ENCODE results near the gene ZNF154. TPM values are rescaled to one million over a fixed set of nuclear protein-coding genes. Genes with fewer than 3 reads are reported as not detected.

The ZNF154 gene
- total and polyA plus RNA-seq, 7 donors, result under 0.01 to 8.4 (median 6.8) TPM; not detected in 1

- WGBS, 2 donors, result 70 to 71% methylated on average over 7 of the region's 7 CpGs
- intact Hi-C loops (cut with DNase I), result no loop called here
- no peak for DNase-seq
- TF ChIP-seq POLR2A (IDR thresholded peaks at IDR 0.05) (no peak), POLR2AphosphoS5 (IDR thresholded peaks at IDR 0.05) (no peak), EP300 (IDR thresholded peaks at IDR 0.05) (no peak), CTCF (IDR thresholded peaks at IDR 0.05) (no peak)
- peaks cover 0 to 3% (median 0%) of the 10 kb centered on the region in 4 donors for H3K9me3 ChIP-seq
- H3K27me3 ChIP-seq, result no peaks in the 10 kb centered on the region
- H3K4me3 ChIP-seq, result no peak overlapping the region
- H3K4me1 ChIP-seq, result no peaks in the 10 kb centered on the region
- no peaks in the 10 kb centered on the region for H3K36me3 ChIP-seq
- no peak overlapping the region for H3K27ac ChIP-seq
Measured at GRCh38 chr19:57671124-57671895, 37.7 kb downstream of the ZNF154 start.

- Histone ChIP-seq H3K9me3 (no peaks in the 10 kb centered on the region), H3K27ac (no peak within 1 kb of the TSS), H3K4me1 (peaks cover 0 to 12% (median 4%) of the 10 kb centered on the region in 4 donors), H3K4me3 (no peak within 1 kb of the TSS), H3K36me3 (no peaks in the 10 kb centered on the region), H3K27me3 (no peaks in the 10 kb centered on the region)
- WGBS, 2 donors, result 93% methylated on average over 2 of the region's 2 CpGs
- TF ChIP-seq POLR2AphosphoS5 (IDR thresholded peaks at IDR 0.05), result no peak
- no peak for TF ChIP-seq EP300 (IDR thresholded peaks at IDR 0.05)
- TF ChIP-seq POLR2A (IDR thresholded peaks at IDR 0.05), result no peak
- TF ChIP-seq CTCF (IDR thresholded peaks at IDR 0.05), result no peak
- intact Hi-C loops (cut with DNase I), result no loop called here
- no peak for DNase-seq
Measured at GRCh38 chr19:57668635-57669034, 40.4 kb downstream of the ZNF154 start, which contains the start of gene ZSCAN4. ZSCAN4 (plus strand) TSS chr19:57668935; CDS start chr19:57676146, 7,211 bp downstream.

GRCh38 chr19:57667228-57667627, 41.8 kb downstream of the ZNF154 start:
- WGBS, 2 donors, result 82 to 84% methylated on average over 1 of the region's 1 CpG
- Histone ChIP-seq H3K9me3 (no peaks in the 10 kb centered on the region), H3K27ac (no peak overlapping the region), H3K4me3 (no peak overlapping the region), H3K27me3 (no peaks in the 10 kb centered on the region), H3K36me3 (no peaks in the 10 kb centered on the region), H3K4me1 (peaks cover 0 to 13% (median 6%) of the 10 kb centered on the region in 4 donors)
- DNase-seq, result no peak
- intact Hi-C loops (cut with DNase I), result no loop called here
- TF ChIP-seq EP300 (IDR thresholded peaks at IDR 0.05) (no peak), CTCF (IDR thresholded peaks at IDR 0.05) (no peak), POLR2AphosphoS5 (IDR thresholded peaks at IDR 0.05) (no peak), POLR2A (IDR thresholded peaks at IDR 0.05) (no peak)

GRCh38 chr19:57665261-57665806, 43.7 kb downstream of the ZNF154 start:
- Histone ChIP-seq H3K9me3 (no peaks in the 10 kb centered on the region), H3K4me1 (peaks cover 0 to 13% (median 6%) of the 10 kb centered on the region in 4 donors), H3K27ac (peak overlapping the region; percentile 78 to 88 (median 86)), H3K36me3 (no peaks in the 10 kb centered on the region), H3K4me3 (no peak overlapping the region), H3K27me3 (peaks cover 0 to 7% (median 0%) of the 10 kb centered on the region in 3 donors)
- intact Hi-C loops (cut with DNase I), result no loop called here
- WGBS, 2 donors, result 86 to 88% methylated on average over 9 of the region's 9 CpGs
- TF ChIP-seq CTCF (IDR thresholded peaks at IDR 0.05) (no peak), POLR2AphosphoS5 (IDR thresholded peaks at IDR 0.05) (no peak), POLR2A (IDR thresholded peaks at IDR 0.05) (no peak), EP300 (IDR thresholded peaks at IDR 0.05) (no peak)
- DNase-seq, result no peak
